ENCODE measurements around the gene TCERG1L. TPM values are rescaled to one million over a fixed set of nuclear protein-coding genes. Genes with fewer than 3 reads are reported as not detected.
A peak's percentile ranks its signal among the peaks of the same experiment; 100 is the strongest.

The TCERG1L gene, protein sequence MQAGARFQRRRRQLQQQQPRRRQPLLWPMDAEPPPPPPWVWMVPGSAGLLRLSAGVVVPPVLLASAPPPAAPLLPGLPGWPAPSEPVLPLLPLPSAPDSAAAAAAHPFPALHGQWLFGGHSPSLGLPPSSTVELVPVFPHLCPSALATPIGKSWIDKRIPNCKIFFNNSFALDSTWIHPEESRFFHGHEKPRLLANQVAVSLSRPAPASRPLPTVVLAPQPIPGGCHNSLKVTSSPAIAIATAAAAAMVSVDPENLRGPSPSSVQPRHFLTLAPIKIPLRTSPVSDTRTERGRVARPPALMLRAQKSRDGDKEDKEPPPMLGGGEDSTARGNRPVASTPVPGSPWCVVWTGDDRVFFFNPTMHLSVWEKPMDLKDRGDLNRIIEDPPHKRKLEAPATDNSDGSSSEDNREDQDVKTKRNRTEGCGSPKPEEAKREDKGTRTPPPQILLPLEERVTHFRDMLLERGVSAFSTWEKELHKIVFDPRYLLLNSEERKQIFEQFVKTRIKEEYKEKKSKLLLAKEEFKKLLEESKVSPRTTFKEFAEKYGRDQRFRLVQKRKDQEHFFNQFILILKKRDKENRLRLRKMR
- not detected for total RNA-seq
- long read RNA-seq, result 0 reads

DNA sequence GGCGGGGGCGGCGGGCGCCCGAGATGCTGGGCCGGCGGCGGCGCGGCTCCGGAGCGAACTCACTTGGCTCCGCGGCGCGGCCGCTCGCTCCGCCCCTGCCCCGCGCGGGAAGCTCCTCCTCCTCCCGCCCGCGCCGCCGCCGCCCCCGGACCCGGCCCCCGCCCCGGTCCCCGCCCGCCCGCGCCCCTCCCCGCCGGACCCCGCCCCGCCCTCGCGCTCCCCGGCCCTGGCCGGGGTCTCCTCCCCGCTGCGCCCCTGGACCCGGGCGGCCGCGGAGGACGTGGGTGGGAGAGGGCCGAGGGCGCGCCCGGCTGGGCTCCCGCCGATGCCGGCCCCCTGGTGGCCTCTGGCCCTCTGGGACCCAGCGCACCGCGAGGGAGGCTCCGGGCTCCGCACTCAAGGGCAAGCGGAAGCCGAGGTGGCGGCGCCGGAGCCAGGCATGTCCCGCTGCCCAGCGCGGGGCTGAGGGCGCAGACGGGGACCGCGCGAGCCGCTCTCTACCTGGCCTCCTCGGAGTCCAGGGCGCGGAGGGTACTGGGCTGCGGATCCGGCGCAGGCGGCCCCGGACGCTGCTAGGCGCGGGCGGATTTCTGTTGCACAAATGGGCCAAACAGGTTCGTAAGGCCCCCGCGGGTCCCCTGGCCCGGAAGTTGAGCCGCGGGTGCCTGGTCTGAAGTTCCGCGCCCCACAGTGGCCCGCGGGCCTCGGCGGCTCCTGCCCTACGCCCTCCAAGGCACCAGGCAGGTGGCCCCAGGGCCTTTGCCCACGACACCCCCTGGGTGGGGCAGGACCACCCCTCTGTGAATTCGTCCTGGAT, at the start of gene TCERG1L:
Gene TCERG1L (minus strand): TSS at position 61 of the 817 bp plus-strand sequence. CDS start 86 bp downstream, outside the sequence.
- Histone ChIP-seq H3K4me3 (peak within 1 kb of the TSS; percentile 31), H3K27me3 (ENCODE audit: low read depth) (peaks cover 69% of the 10 kb centered on the region), H3K9me3 (no peaks in the 10 kb centered on the region), H3K4me1 (peaks cover 7% of the 10 kb centered on the region), H3K36me3 (no peaks in the 10 kb centered on the region), H3K27ac (no peak within 1 kb of the TSS)
- intact Hi-C loops (cut with DNase I), result no loop called here
- ATAC-seq (peak; percentile 21 to 39), DNase-seq (peak; percentile 43)
- no peak for TF ChIP-seq CTCF (IDR thresholded peaks at IDR 0.05)

- DNase-seq, result no peak
- Histone ChIP-seq H3K27ac (no peak overlapping the region), H3K4me3 (no peak overlapping the region), H3K4me1 (no peaks in the 10 kb centered on the region), H3K27me3 (ENCODE audit: low read depth) (no peaks in the 10 kb centered on the region), H3K9me3 (no peaks in the 10 kb centered on the region), H3K36me3 (no peaks in the 10 kb centered on the region)
- ATAC-seq, result no peak
- TF ChIP-seq CTCF (IDR thresholded peaks at IDR 0.05), result no peak
- intact Hi-C loops (cut with DNase I), result no loop called here
Measured at GRCh38 chr10:131358741-131359442, 47.4 kb upstream of the TCERG1L start.

DNA sequence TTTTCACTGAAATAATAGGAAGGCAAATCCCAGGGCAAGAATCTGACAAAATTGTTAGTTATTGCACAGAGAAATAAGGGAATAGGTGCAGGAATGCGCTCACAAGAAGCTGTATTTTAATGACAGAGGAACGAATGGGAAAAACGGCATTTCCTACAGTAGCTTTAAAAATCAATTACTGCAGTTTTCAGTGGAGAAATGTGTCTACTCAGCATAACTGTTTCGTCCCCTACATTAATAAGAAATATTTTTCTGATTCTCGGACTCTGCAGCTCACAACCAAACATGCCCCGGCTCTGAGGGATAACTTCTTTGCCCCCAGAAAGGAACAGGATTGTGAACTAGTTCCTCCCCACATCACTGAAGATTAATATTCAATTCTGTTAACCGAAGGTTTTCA, 44.9 kb upstream of the TCERG1L start:
- TF ChIP-seq CTCF (IDR thresholded peaks at IDR 0.05), result no peak

GRCh38 chr10:131355881-131356280, 44.4 kb upstream of the TCERG1L start:
- H3K36me3 ChIP-seq, result no peaks in the 10 kb centered on the region
- peaks cover 1% of the 10 kb centered on the region for H3K27me3 ChIP-seq (ENCODE audit: low read depth)
- H3K9me3 ChIP-seq, result no peaks in the 10 kb centered on the region
- H3K27ac ChIP-seq, result no peak overlapping the region
- TF ChIP-seq CTCF (IDR thresholded peaks at IDR 0.05), result no peak
- no peak for ATAC-seq
- intact Hi-C loops (cut with DNase I), result no loop called here
- no peak overlapping the region for H3K4me3 ChIP-seq
- no peaks in the 10 kb centered on the region for H3K4me1 ChIP-seq
- no peak for DNase-seq

More for the DNA sequence above, 44.9 kb upstream of the TCERG1L start:
- Histone ChIP-seq H3K36me3 (no peaks in the 10 kb centered on the region), H3K27ac (no peak overlapping the region), H3K4me3 (no peak overlapping the region), H3K27me3 (ENCODE audit: low read depth) (no peaks in the 10 kb centered on the region), H3K4me1 (no peaks in the 10 kb centered on the region), H3K9me3 (no peaks in the 10 kb centered on the region)
- DNase-seq (no peak), ATAC-seq (no peak)
- intact Hi-C loops (cut with DNase I), result no loop called here

DNA sequence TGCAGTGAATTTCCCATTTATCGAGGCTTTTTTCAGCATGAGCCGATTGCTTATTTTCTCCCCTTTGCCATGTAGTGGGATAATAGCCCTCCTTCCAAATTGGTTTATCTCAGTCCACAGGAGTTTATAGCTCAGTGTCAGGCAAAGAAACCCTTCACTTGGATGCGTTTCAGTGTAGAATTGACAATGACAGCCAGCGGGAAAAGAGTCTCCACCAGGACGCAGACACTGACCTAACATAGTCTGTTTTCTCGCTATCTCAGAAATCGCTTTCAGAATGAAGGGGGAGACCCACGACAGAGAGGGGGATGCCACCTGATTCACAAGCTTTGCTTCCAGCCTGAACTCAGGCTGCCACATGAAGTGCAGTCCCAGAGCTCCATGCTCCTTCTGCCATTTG, 43.5 kb upstream of the TCERG1L start:
- no peak overlapping the region for H3K27ac ChIP-seq
- ATAC-seq (no peak), DNase-seq (no peak)
- no peaks in the 10 kb centered on the region for H3K36me3 ChIP-seq
- H3K9me3 ChIP-seq, result no peaks in the 10 kb centered on the region
- H3K4me3 ChIP-seq, result no peak overlapping the region
- intact Hi-C loops (cut with DNase I), result no loop called here
- no peak for TF ChIP-seq CTCF (IDR thresholded peaks at IDR 0.05)
- H3K4me1 ChIP-seq, result no peaks in the 10 kb centered on the region
- H3K27me3 ChIP-seq (ENCODE audit: low read depth), result peaks cover 5% of the 10 kb centered on the region
